Activated naive CD4-positive, alpha-beta T cell treated with anti-CD3 and anti-CD28 coated beads, Interleukin-2, amount 10 ng/mL, durations not matched to agents 7 days and 5 days (primary cell): Measurements from ENCODE around the gene SPRED3.

Experiments
- CTCF ChIA-PET: fragments of 350-600 bp; sonication (Branson Sonifier 250); formaldehyde crosslinking; loops from one replicate; lab custom pipeline; 2021; ENCODE audit warnings: antibody characterized with exemption; lab: Charles Lee
- DNase-seq: peaks from one replicate; pipeline ENCODE4 v3.0.0-alpha.2; 2020
- H3K27ac Mint-ChIP-seq: one replicate; pipeline ENCODE4 v1.8.0; 2021; ENCODE audit warnings: mild to moderate bottlenecking, moderate library complexity, mixed read lengths
- H3K27me3 Mint-ChIP-seq: one replicate; pipeline ENCODE4 v1.8.0; 2021; ENCODE audit warnings: mild to moderate bottlenecking, mixed read lengths
- H3K36me3 Mint-ChIP-seq: one replicate; pipeline ENCODE4 v1.8.0; 2021; ENCODE audit warnings: mixed read lengths
- H3K4me1 Mint-ChIP-seq: one replicate; pipeline ENCODE4 v1.8.0; 2021; ENCODE audit warnings: mixed read lengths
- H3K4me3 Mint-ChIP-seq: one replicate; pipeline ENCODE4 v1.8.0; 2021; ENCODE audit warnings: mild to moderate bottlenecking, moderate library complexity, mixed read lengths
- H3K9me3 Mint-ChIP-seq: one replicate; pipeline ENCODE4 v1.8.0; 2021; ENCODE audit warnings: mixed read lengths

SPRED3 gene

GRCh38 chr19:38443458-38443999 lies 55.0 kb downstream of the SPRED3 start:
- no peaks in the 10 kb centered on the region for H3K4me1 Mint-ChIP-seq
- no peak overlapping the region for H3K4me3 Mint-ChIP-seq
- H3K27me3 Mint-ChIP-seq: peaks cover 26% of the 10 kb centered on the region

GRCh38 chr19:38444026-38444425 lies 55.5 kb downstream of the SPRED3 start:
- peaks cover 26% of the 10 kb centered on the region for H3K27me3 Mint-ChIP-seq
- H3K9me3 Mint-ChIP-seq: no peaks in the 10 kb centered on the region
- no peaks in the 10 kb centered on the region for H3K36me3 Mint-ChIP-seq
- no peaks in the 10 kb centered on the region for H3K4me1 Mint-ChIP-seq
- no peak overlapping the region for H3K27ac Mint-ChIP-seq
- no peak for DNase-seq
- CTCF ChIA-PET: no interaction called here
- no peak overlapping the region for H3K4me3 Mint-ChIP-seq

More at GRCh38 chr19:38443458-38443999, 55.0 kb downstream of the SPRED3 start:
- Mint-ChIP-seq H3K9me3 (no peaks in the 10 kb centered on the region), H3K36me3 (no peaks in the 10 kb centered on the region), H3K27ac (no peak overlapping the region)
- DNase-seq: no peak
- CTCF ChIA-PET: no interaction called here

- Mint-ChIP-seq H3K27ac (no peak overlapping the region), H3K9me3 (no peaks in the 10 kb centered on the region), H3K4me1 (no peaks in the 10 kb centered on the region), H3K4me3 (no peak overlapping the region), H3K36me3 (no peaks in the 10 kb centered on the region), H3K27me3 (peaks cover 26% of the 10 kb centered on the region)
- no peak for DNase-seq
- CTCF ChIA-PET: no interaction called here
These were observed 56.9 kb downstream of the SPRED3 start for GRCh38 chr19:38445362-38445761.

GRCh38 chr19:38448225-38448624 lies 59.7 kb downstream of the SPRED3 start:
- H3K4me1 Mint-ChIP-seq: no peaks in the 10 kb centered on the region
- H3K36me3 Mint-ChIP-seq: no peaks in the 10 kb centered on the region
- no peak overlapping the region for H3K4me3 Mint-ChIP-seq
- DNase-seq: no peak
- H3K9me3 Mint-ChIP-seq: no peaks in the 10 kb centered on the region
- peaks cover 26% of the 10 kb centered on the region for H3K27me3 Mint-ChIP-seq
- no peak overlapping the region for H3K27ac Mint-ChIP-seq
- CTCF ChIA-PET: no interaction called here
